Calu3 (cell line): ENCODE measurements around the gene CORO6. TPM values are rescaled to one million over a fixed set of nuclear protein-coding genes. Genes with fewer than 3 reads are reported as not detected.
"Not testable (repeated sequence)": the region's sequence is repeated elsewhere in the genome, so short reads cannot be mapped to it uniquely, and the experiment has no call there.

Experiments used
- BruUV-seq: library from RNA; stranded (reverse); fragments of 400-500 nt; replicated peaks from 2 replicates; lab custom pipeline; 2021; lab: Mats Ljungman, UMichigan
- CTCF ChIA-PET: fragments of 300-600 bp; sonication (Branson Sonifier 250); formaldehyde crosslinking; loops from one replicate; lab custom pipeline; 2022; ENCODE audit warnings: antibody characterized with exemption; lab: Charles Lee
- DNase-seq: peaks from one replicate; pipeline ENCODE4 v3.0.0; 2022
- H3K27ac Mint-ChIP-seq: one replicate; pipeline ENCODE4 v1.8.0; 2022; ENCODE audit warnings: mixed read lengths; ENCODE audit not compliant: unreplicated experiment
- H3K27me3 Mint-ChIP-seq: one replicate; pipeline ENCODE4 v1.8.0; 2022; ENCODE audit warnings: mixed read lengths; ENCODE audit not compliant: unreplicated experiment
- H3K36me3 Mint-ChIP-seq: one replicate; pipeline ENCODE4 v1.8.0; 2022; ENCODE audit warnings: mild to moderate bottlenecking, moderate library complexity, mixed read lengths; ENCODE audit not compliant: insufficient read depth, unreplicated experiment
- H3K4me1 Mint-ChIP-seq: one replicate; pipeline ENCODE4 v1.8.0; 2022; ENCODE audit warnings: mild to moderate bottlenecking, low read depth, mixed read lengths; ENCODE audit not compliant: unreplicated experiment
- H3K4me3 Mint-ChIP-seq: one replicate; pipeline ENCODE4 v1.8.0; 2022; ENCODE audit warnings: mild to moderate bottlenecking, low read depth, moderate library complexity, mixed read lengths; ENCODE audit not compliant: unreplicated experiment
- H3K9me3 Mint-ChIP-seq: one replicate; pipeline ENCODE4 v1.8.0; 2022; ENCODE audit warnings: low read depth, mixed read lengths; ENCODE audit not compliant: unreplicated experiment
- CTCF ChIP-seq: fragments of 200-600 bp; IDR thresholded peaks from one replicate; pipeline ENCODE4 v1.8.0; 2022; ENCODE audit warnings: antibody characterized with exemption; ENCODE audit not compliant: unreplicated experiment
- intact Hi-C: fragments of 100-400 bp; cut with micrococcal nuclease; formaldehyde crosslinking; loops from one replicate; pipeline ENCODE4 v1.10.0; 2022; ENCODE audit not compliant: unreplicated experiment
- total RNA-seq: library from RNA; stranded (reverse); gene quantifications from 2 replicates; pipeline ENCODE4 v1.2.3, GENCODE V29; 2022

The CORO6 gene
- total RNA-seq, 1 experiment from 2014 or later: 0.47 TPM

DNA sequence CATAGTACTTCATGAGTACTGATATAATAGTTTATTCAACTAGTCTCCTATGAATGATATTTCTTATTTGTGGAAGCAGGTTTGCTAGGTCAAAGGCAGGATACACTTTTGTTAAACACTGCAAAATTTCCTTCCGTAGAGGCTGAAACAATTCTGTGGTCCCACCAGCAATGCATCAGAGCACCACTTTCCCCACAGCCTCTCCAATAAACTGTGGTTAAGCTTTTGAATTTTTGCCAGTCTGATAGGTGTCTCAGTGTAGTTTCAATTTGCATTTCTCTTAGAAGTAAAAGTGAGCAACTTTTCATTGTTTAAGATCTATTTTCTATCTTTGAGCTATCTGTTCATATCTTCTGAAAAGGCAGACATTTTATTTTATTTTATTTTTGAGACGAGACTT is 36.4 kb upstream of the CORO6 start:
- CTCF ChIA-PET: no interaction called here
- no peaks in the 10 kb centered on the region for H3K27me3 Mint-ChIP-seq
- no peak overlapping the region for H3K4me3 Mint-ChIP-seq
- intact Hi-C loops: no loop called here
- no peak for DNase-seq
- H3K36me3 Mint-ChIP-seq: no peaks in the 10 kb centered on the region
- TF ChIP-seq CTCF: no peak
- H3K27ac Mint-ChIP-seq: no peak overlapping the region
- no TSS peak for BruUV-seq
- H3K4me1 Mint-ChIP-seq: peaks cover 9% of the 10 kb centered on the region
- H3K9me3 Mint-ChIP-seq: no peaks in the 10 kb centered on the region

- Mint-ChIP-seq H3K4me1 (no peaks in the 10 kb centered on the region), H3K36me3 (no peaks in the 10 kb centered on the region), H3K27ac (no peak overlapping the region), H3K27me3 (no peaks in the 10 kb centered on the region), H3K4me3 (no peak overlapping the region), H3K9me3 (no peaks in the 10 kb centered on the region)
- CTCF ChIA-PET: no interaction called here
- intact Hi-C loops: no loop called here
- no peak for TF ChIP-seq CTCF
- no peak for DNase-seq
- no TSS peak for BruUV-seq
These were observed 32.6 kb upstream of the CORO6 start for GRCh38 chr17:29655323-29655722.

- BruUV-seq: no TSS peak
- CTCF ChIA-PET: interaction anchor here (0.6 to 0.9 kb wide), 4 partner anchors 12 to 204 kb away, joined by 3 to 6 read pairs (median 4); no protein-coding TSS in a partner anchor
- TF ChIP-seq CTCF: no peak
- H3K4me1 Mint-ChIP-seq: no peaks in the 10 kb centered on the region
- H3K4me3 Mint-ChIP-seq: no peak overlapping the region
- H3K9me3 Mint-ChIP-seq: no peaks in the 10 kb centered on the region
- no peak overlapping the region for H3K27ac Mint-ChIP-seq
- H3K36me3 Mint-ChIP-seq: no peaks in the 10 kb centered on the region
- no peak for DNase-seq
- H3K27me3 Mint-ChIP-seq: no peaks in the 10 kb centered on the region
- intact Hi-C loops: no loop called here
These were observed 31.4 kb upstream of the CORO6 start for GRCh38 chr17:29653995-29654714.

GRCh38 chr17:29652976-29653375 is 30.3 kb upstream of the CORO6 start:
- H3K9me3 Mint-ChIP-seq: no peaks in the 10 kb centered on the region
- no peak for DNase-seq
- no TSS peak for BruUV-seq
- intact Hi-C loops: no loop called here
- TF ChIP-seq CTCF: no peak
- no peak overlapping the region for H3K27ac Mint-ChIP-seq
- H3K4me1 Mint-ChIP-seq: no peaks in the 10 kb centered on the region
- H3K27me3 Mint-ChIP-seq: no peaks in the 10 kb centered on the region
- CTCF ChIA-PET: no interaction called here
- H3K36me3 Mint-ChIP-seq: no peaks in the 10 kb centered on the region
- no peak overlapping the region for H3K4me3 Mint-ChIP-seq

DNA sequence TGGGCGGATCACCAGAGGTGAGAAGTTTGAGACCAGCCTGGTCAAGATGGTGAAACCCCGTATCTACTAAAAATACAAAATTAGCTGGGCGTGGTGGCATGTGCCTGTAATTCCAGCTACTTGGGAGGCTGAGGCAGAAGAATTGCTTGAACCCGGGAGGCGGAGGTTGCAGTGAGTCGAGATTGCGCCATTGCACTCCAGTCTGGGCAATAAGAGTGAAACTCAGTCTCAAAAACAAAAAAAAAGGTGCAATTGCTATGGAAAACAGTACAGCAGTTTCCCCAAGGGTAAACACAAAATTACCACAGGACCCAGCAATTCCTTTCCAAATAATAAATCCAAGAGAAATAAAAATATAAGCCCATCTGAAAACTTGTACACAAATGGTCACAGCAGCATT is 29.2 kb upstream of the CORO6 start:
- BruUV-seq, DNase-seq, H3K9me3 Mint-ChIP-seq, H3K27me3 Mint-ChIP-seq, H3K36me3 Mint-ChIP-seq, CTCF ChIA-PET, H3K4me1 Mint-ChIP-seq, intact Hi-C loops, H3K4me3 Mint-ChIP-seq, H3K27ac Mint-ChIP-seq: not testable (repeated sequence)
